Measurements from ENCODE around the gene ARSB.

Gene ARSB

GRCh38 chr5:78903861-78904260 is 81.2 kb downstream of the ARSB start:
- no peak overlapping the region for H3K27ac ChIP-seq
- in situ Hi-C loops (cut with HindIII; ENCODE audit: low pct_ligation_motif_present, low sequenced_read_pairs), result no loop called here
- no peak for DNase-seq
- TF ChIP-seq CTCF (IDR thresholded peaks at IDR 0.05; ENCODE audit: low read depth, low read length, missing control alignments), result no peak
- H3K36me3 ChIP-seq (replicated peaks), result no peaks in the 10 kb centered on the region
- no peak overlapping the region for H3K4me3 ChIP-seq (ENCODE audit: low read depth, low read length)
- H3K27me3 ChIP-seq (replicated peaks), result no peaks in the 10 kb centered on the region

GRCh38 chr5:78903353-78903752 is 81.8 kb downstream of the ARSB start:
- DNase-seq, result no peak
- Histone ChIP-seq H3K27me3 (replicated peaks) (no peaks in the 10 kb centered on the region), H3K36me3 (replicated peaks) (no peaks in the 10 kb centered on the region), H3K4me3 (ENCODE audit: low read depth, low read length) (no peak overlapping the region), H3K27ac (no peak overlapping the region)
- in situ Hi-C loops (cut with HindIII; ENCODE audit: low pct_ligation_motif_present, low sequenced_read_pairs), result no loop called here
- TF ChIP-seq CTCF (IDR thresholded peaks at IDR 0.05; ENCODE audit: low read depth, low read length, missing control alignments), result no peak

GRCh38 chr5:78899922-78900362 is 85.2 kb downstream of the ARSB start:
- peak; percentile 68 for DNase-seq
- in situ Hi-C loops (cut with HindIII; ENCODE audit: low pct_ligation_motif_present, low sequenced_read_pairs), result no loop called here
- H3K36me3 ChIP-seq (replicated peaks), result no peaks in the 10 kb centered on the region
- TF ChIP-seq CTCF (IDR thresholded peaks at IDR 0.05; ENCODE audit: low read depth, low read length, missing control alignments), result peak; percentile 93
- no peak overlapping the region for H3K27ac ChIP-seq
- H3K27me3 ChIP-seq (replicated peaks), result no peaks in the 10 kb centered on the region
- H3K4me3 ChIP-seq (ENCODE audit: low read depth, low read length), result no peak overlapping the region

GRCh38 chr5:78896132-78896531 is 89.0 kb downstream of the ARSB start:
- in situ Hi-C loops (cut with HindIII; ENCODE audit: low pct_ligation_motif_present, low sequenced_read_pairs), result no loop called here
- H3K27me3 ChIP-seq (replicated peaks), result no peaks in the 10 kb centered on the region
- no peak overlapping the region for H3K4me3 ChIP-seq (ENCODE audit: low read depth, low read length)
- H3K36me3 ChIP-seq (replicated peaks), result no peaks in the 10 kb centered on the region
- DNase-seq, result peak; percentile 70
- no peak overlapping the region for H3K27ac ChIP-seq
- TF ChIP-seq CTCF (IDR thresholded peaks at IDR 0.05; ENCODE audit: low read depth, low read length, missing control alignments), result no peak

- Histone ChIP-seq H3K27me3 (replicated peaks) (no peaks in the 10 kb centered on the region), H3K4me3 (ENCODE audit: low read depth, low read length) (no peak overlapping the region), H3K36me3 (replicated peaks) (no peaks in the 10 kb centered on the region), H3K27ac (no peak overlapping the region)
- in situ Hi-C loops (cut with HindIII; ENCODE audit: low pct_ligation_motif_present, low sequenced_read_pairs), result no loop called here
- no peak for DNase-seq
- no peak for TF ChIP-seq CTCF (IDR thresholded peaks at IDR 0.05; ENCODE audit: low read depth, low read length, missing control alignments)
Observed at GRCh38 chr5:78895616-78896015, 89.5 kb downstream of the ARSB start.

- no peak for TF ChIP-seq CTCF (IDR thresholded peaks at IDR 0.05; ENCODE audit: low read depth, low read length, missing control alignments)
- Histone ChIP-seq H3K36me3 (replicated peaks) (no peaks in the 10 kb centered on the region), H3K4me3 (ENCODE audit: low read depth, low read length) (no peak overlapping the region), H3K27me3 (replicated peaks) (no peaks in the 10 kb centered on the region), H3K27ac (no peak overlapping the region)
- in situ Hi-C loops (cut with HindIII; ENCODE audit: low pct_ligation_motif_present, low sequenced_read_pairs), result no loop called here
- no peak for DNase-seq
Observed at GRCh38 chr5:78893940-78894677, 91.0 kb downstream of the ARSB start.

Measured in brain microvascular endothelial cell (primary cell).